GM12891 (cell line): ENCODE measurements around the gene VN1R5.

Experiments
- POLR2A ChIP-seq: IDR thresholded peaks from 2 replicates; pipeline ENCODE4 v1.6.1; 2011; ENCODE audit warnings: low read depth, low read length, control low read depth
- POLR2AphosphoS5 ChIP-seq: IDR thresholded peaks from 2 replicates; pipeline ENCODE4 v1.6.1; 2011; ENCODE audit warnings: low read depth, low read length, control low read depth

DNA sequence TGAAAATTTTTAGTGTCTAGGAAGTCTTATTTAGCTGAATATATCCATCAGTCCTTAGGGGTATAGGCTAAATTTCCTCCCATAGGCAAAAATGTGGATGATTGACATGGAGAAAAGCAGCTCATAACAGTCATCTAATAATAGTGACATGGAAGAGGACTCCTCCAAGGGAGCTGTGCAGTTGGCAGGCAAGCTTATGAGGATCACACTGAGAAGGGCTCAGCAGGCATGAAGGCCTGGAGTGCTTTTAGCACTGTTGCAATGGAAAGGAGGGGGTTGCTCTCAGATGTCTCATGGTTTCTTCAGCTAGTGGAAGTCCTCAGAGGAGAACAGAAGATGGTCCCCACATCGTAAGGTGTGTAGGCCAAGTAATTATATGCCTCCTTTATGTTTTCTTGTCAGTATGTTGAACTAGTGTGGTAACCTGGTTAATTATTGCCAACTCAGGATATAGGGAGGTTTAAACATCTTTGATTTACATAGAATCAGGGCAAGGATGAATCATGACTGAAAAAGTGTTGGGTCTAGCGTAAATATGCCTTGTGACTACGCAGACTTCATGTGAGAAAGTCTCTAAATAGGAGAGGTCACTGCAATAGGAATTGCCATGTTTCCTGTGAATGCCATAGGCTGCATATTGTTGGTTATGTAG is 18.9 kb downstream of the VN1R5 start:
- TF ChIP-seq POLR2AphosphoS5: no peak
- TF ChIP-seq POLR2A: no peak
